OCI-LY1 (cell line): ENCODE data around the gene RELB.
A peak's percentile ranks its signal among the peaks of the same experiment; 100 is the strongest.

Source experiments
- H2AFZ ChIP-seq: fragments of 200-600 bp; sonication (generic), shearing (Covaris generic); 2 replicates; pipeline ENCODE4 v1.6.0; 2014; ENCODE audit warnings: antibody characterized with exemption, mild to moderate bottlenecking, low read length
- H3F3A ChIP-seq: fragments of 200-600 bp; sonication (generic), shearing (Covaris generic); 2 replicates; pipeline ENCODE4 v1.6.0; 2014; ENCODE audit warnings: mild to moderate bottlenecking, antibody characterized with exemption, low read length, moderate library complexity; ENCODE audit not compliant: insufficient read depth
- H3K27ac ChIP-seq: fragments of 200-600 bp; sonication (generic); 2 replicates; pipeline ENCODE4 v1.5.1; 2014; ENCODE audit warnings: low read length, mixed run types, mild to moderate bottlenecking, low read depth; ENCODE audit not compliant: poor library complexity, severe bottlenecking
- H3K27me3 ChIP-seq: fragments of 200-600 bp; sonication (generic); 2 replicates; pipeline ENCODE4 v1.6.0; 2014; ENCODE audit warnings: antibody characterized with exemption, mild to moderate bottlenecking, low read length, moderate library complexity; ENCODE audit not compliant: insufficient read depth
- H3K36me3 ChIP-seq: fragments of 200-600 bp; sonication (generic); 2 replicates; pipeline ENCODE4 v1.6.1; 2014; ENCODE audit warnings: mild to moderate bottlenecking, antibody characterized with exemption, low read length, moderate library complexity, mixed read lengths; ENCODE audit not compliant: insufficient read depth
- H3K4me1 ChIP-seq: fragments of 200-600 bp; sonication (generic); 2 replicates; pipeline ENCODE4 v1.5.1; 2014; ENCODE audit warnings: mild to moderate bottlenecking, low read length, moderate library complexity; ENCODE audit not compliant: insufficient read depth, severe bottlenecking
- H3K4me2 ChIP-seq: fragments of 200-600 bp; sonication (generic), shearing (Covaris generic); 2 replicates; pipeline ENCODE4 v1.6.1; 2014; ENCODE audit warnings: low read length
- H3K4me3 ChIP-seq: fragments of 200-600 bp; sonication (generic); 2 replicates; pipeline ENCODE4 v1.5.1; 2014; ENCODE audit warnings: low read length, low read depth, mild to moderate bottlenecking, mixed read lengths; ENCODE audit not compliant: poor library complexity, severe bottlenecking
- H3K79me2 ChIP-seq: fragments of 200-600 bp; shearing (Covaris generic); 2 replicates; pipeline ENCODE4 v1.6.1; 2016; ENCODE audit warnings: mixed run types, low read length, mixed read lengths; ENCODE audit not compliant: insufficient read depth
- H3K9ac ChIP-seq: fragments of 200-600 bp; sonication (generic), shearing (Covaris generic); 2 replicates; pipeline ENCODE4 v1.6.1; 2014; ENCODE audit warnings: mild to moderate bottlenecking, low read length, mixed read lengths
- H3K9me2 ChIP-seq: fragments of 200-600 bp; sonication (generic), shearing (Covaris generic); 2 replicates; pipeline ENCODE4 v1.6.1; 2014; ENCODE audit warnings: low read depth, mild to moderate bottlenecking, low read length, mixed read lengths
- H3K9me3 ChIP-seq: fragments of 200-600 bp; shearing (Covaris generic); 2 replicates; pipeline ENCODE4 v1.6.1; 2014; ENCODE audit warnings: low read length, mixed read lengths
- H4K20me1 ChIP-seq: fragments of 200-600 bp; sonication (generic), shearing (Covaris generic); 2 replicates; pipeline ENCODE4 v1.6.0; 2016; ENCODE audit warnings: mild to moderate bottlenecking, low read length; ENCODE audit not compliant: insufficient read depth
- CTCF ChIP-seq: fragments of 200-600 bp; sonication (generic), shearing (Covaris generic); IDR thresholded peaks from 2 replicates; pipeline ENCODE4 v1.5.1; 2017; ENCODE audit warnings: mild to moderate bottlenecking, antibody characterized with exemption, low read length, moderate library complexity, mixed read lengths
- EZH2 ChIP-seq: fragments of 200-600 bp; sonication (generic), shearing (Covaris generic); IDR thresholded peaks from 2 replicates; pipeline ENCODE4 v1.8.0; 2017; ENCODE audit warnings: borderline replicate concordance, mixed run types, mild to moderate bottlenecking, antibody characterized with exemption, low read length, moderate library complexity, mixed read lengths

The RELB gene

GRCh38 chr19:44987148-44987675 is 14.1 kb upstream of the RELB start:
- no peaks in the 10 kb centered on the region for H3F3A ChIP-seq

GRCh38 chr19:44988273-44988672 is 13.0 kb upstream of the RELB start:
- Histone ChIP-seq H3K4me1 (peaks cover 24% of the 10 kb centered on the region), H3K9ac (no peak overlapping the region), H3F3A (no peaks in the 10 kb centered on the region), H3K79me2 (no peaks in the 10 kb centered on the region), H2AFZ (no peak overlapping the region), H3K4me3 (no peak overlapping the region), H3K27me3 (no peaks in the 10 kb centered on the region), H4K20me1 (no peaks in the 10 kb centered on the region), H3K27ac (no peak overlapping the region), H3K9me3 (no peaks in the 10 kb centered on the region), H3K36me3 (peaks cover 64% of the 10 kb centered on the region), H3K9me2 (no peaks in the 10 kb centered on the region), H3K4me2 (no peak overlapping the region)
- TF ChIP-seq CTCF (no peak), EZH2 (no peak)

More at GRCh38 chr19:44987148-44987675, 14.1 kb upstream of the RELB start:
- no peak overlapping the region for H2AFZ ChIP-seq
- H3K79me2 ChIP-seq, result no peaks in the 10 kb centered on the region
- H3K9me3 ChIP-seq, result no peaks in the 10 kb centered on the region
- H3K4me2 ChIP-seq, result no peak overlapping the region
- no peaks in the 10 kb centered on the region for H3K9me2 ChIP-seq
- H3K9ac ChIP-seq, result no peak overlapping the region
- TF ChIP-seq EZH2 (no peak), CTCF (no peak)
- no peak overlapping the region for H3K27ac ChIP-seq
- H4K20me1 ChIP-seq, result no peaks in the 10 kb centered on the region
- H3K4me1 ChIP-seq, result peaks cover 24% of the 10 kb centered on the region
- peaks cover 65% of the 10 kb centered on the region for H3K36me3 ChIP-seq
- no peak overlapping the region for H3K4me3 ChIP-seq
- H3K27me3 ChIP-seq, result no peaks in the 10 kb centered on the region

- Histone ChIP-seq H3K4me2 (no peak overlapping the region), H3K36me3 (peaks cover 62% of the 10 kb centered on the region), H3K9ac (peak overlapping the region; percentile 10; the same call in 1 of the 2 replicates), H3K4me3 (no peak overlapping the region), H3K79me2 (no peaks in the 10 kb centered on the region), H3K9me2 (no peaks in the 10 kb centered on the region), H2AFZ (no peak overlapping the region), H4K20me1 (no peaks in the 10 kb centered on the region), H3K4me1 (peaks cover 28% of the 10 kb centered on the region), H3K27ac (peak overlapping the region; percentile 73), H3K27me3 (no peaks in the 10 kb centered on the region), H3K9me3 (no peaks in the 10 kb centered on the region), H3F3A (no peaks in the 10 kb centered on the region)
- peak; percentile 82 for TF ChIP-seq CTCF
- no peak for TF ChIP-seq EZH2
These were observed 12.2 kb upstream of the RELB start for GRCh38 chr19:44988896-44989556.
